ENCODE measurements around the gene LRP1-AS. TPM values are rescaled to one million over a fixed set of nuclear protein-coding genes. Genes with fewer than 3 reads are reported as not detected.
"Not testable (repeated sequence)": the region's sequence is repeated elsewhere in the genome, so short reads cannot be mapped to it uniquely, and the experiment has no call there.

The LRP1-AS gene
- total RNA-seq, 1 experiment from 2014 or later, result not detected

DNA sequence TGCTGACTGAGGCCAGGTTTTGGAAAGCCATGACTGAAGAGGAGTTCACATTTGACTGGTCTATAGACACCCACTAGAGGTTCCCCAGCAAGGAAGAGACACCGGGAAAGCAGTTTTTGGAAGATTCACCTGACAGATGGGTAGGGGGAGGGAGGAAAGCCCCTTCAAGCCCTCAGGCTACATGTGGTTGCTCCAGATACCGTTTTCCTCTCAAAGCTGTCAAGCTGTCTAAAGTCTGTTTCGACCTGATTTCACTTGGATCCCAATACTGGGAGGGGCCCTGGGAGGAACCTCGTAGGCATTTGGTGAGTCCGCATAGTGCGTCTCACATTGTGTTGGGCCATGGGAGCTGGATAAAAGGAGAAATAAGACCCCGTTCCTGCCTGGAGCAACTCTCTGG, 20.9 kb downstream of the LRP1-AS start:
- no TSS peak for BruUV-seq (replicated peaks)
- no peak for DNase-seq (ENCODE audit: unreplicated experiment)
- H3K9me3 Mint-ChIP-seq (ENCODE audit: unreplicated experiment), result no peaks in the 10 kb centered on the region
- peak overlapping the region; percentile 77 for H3K27ac Mint-ChIP-seq (ENCODE audit: low read depth, unreplicated experiment)
- H3K36me3 Mint-ChIP-seq (ENCODE audit: insufficient read depth, unreplicated experiment), result no peaks in the 10 kb centered on the region
- TF ChIP-seq, protein P1, sequence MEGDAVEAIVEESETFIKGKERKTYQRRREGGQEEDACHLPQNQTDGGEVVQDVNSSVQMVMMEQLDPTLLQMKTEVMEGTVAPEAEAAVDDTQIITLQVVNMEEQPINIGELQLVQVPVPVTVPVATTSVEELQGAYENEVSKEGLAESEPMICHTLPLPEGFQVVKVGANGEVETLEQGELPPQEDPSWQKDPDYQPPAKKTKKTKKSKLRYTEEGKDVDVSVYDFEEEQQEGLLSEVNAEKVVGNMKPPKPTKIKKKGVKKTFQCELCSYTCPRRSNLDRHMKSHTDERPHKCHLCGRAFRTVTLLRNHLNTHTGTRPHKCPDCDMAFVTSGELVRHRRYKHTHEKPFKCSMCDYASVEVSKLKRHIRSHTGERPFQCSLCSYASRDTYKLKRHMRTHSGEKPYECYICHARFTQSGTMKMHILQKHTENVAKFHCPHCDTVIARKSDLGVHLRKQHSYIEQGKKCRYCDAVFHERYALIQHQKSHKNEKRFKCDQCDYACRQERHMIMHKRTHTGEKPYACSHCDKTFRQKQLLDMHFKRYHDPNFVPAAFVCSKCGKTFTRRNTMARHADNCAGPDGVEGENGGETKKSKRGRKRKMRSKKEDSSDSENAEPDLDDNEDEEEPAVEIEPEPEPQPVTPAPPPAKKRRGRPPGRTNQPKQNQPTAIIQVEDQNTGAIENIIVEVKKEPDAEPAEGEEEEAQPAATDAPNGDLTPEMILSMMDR (IDR thresholded peaks at IDR 0.05; ENCODE audit: unreplicated experiment), result no peak
- POLR2A ChIA-PET, result interaction anchor here (0.8 to 6.5 kb wide), 9 partner anchors 15 to 116 kb away, joined by 3 to 111 read pairs (median 24); partner anchors contain the start of genes NAB2 and STAT6
- peaks cover 18% of the 10 kb centered on the region for H3K4me1 Mint-ChIP-seq (ENCODE audit: insufficient read depth, unreplicated experiment)
- H3K4me3 Mint-ChIP-seq (ENCODE audit: unreplicated experiment), result peak overlapping the region; percentile 86
- CTCF ChIA-PET, result interaction anchor here (0.5 to 19.4 kb wide), 12 partner anchors 8 to 368 kb away, joined by 3 to 530 read pairs (median 3); partner anchors contain the start of gene STAT6
- no peaks in the 10 kb centered on the region for H3K27me3 Mint-ChIP-seq (ENCODE audit: insufficient read depth, unreplicated experiment)
- intact Hi-C loops (cut with micrococcal nuclease), result no loop called here

- ChIA-PET CTCF (interaction anchor here (0.5 to 19.4 kb wide), 18 partner anchors 8 to 368 kb away, joined by 3 to 530 read pairs (median 5); partner anchors contain the start of genes NEMP1 and STAT6), POLR2A (interaction anchor here (0.8 to 6.5 kb wide), 10 partner anchors 14 to 117 kb away, joined by 3 to 111 read pairs (median 9); partner anchors contain the start of genes NEMP1, SHMT2 and STAT6)
- H3K4me3 Mint-ChIP-seq (ENCODE audit: unreplicated experiment), result peak overlapping the region; percentile 86
- no peaks in the 10 kb centered on the region for H3K27me3 Mint-ChIP-seq (ENCODE audit: insufficient read depth, unreplicated experiment)
- no peaks in the 10 kb centered on the region for H3K36me3 Mint-ChIP-seq (ENCODE audit: insufficient read depth, unreplicated experiment)
- no peaks in the 10 kb centered on the region for H3K9me3 Mint-ChIP-seq (ENCODE audit: unreplicated experiment)
- H3K27ac Mint-ChIP-seq (ENCODE audit: low read depth, unreplicated experiment), result no peak overlapping the region
- intact Hi-C loops (cut with micrococcal nuclease), result no loop called here
- H3K4me1 Mint-ChIP-seq (ENCODE audit: insufficient read depth, unreplicated experiment), result peaks cover 13% of the 10 kb centered on the region
- TF ChIP-seq, protein P1 (IDR thresholded peaks at IDR 0.05; ENCODE audit: unreplicated experiment), result no peak
- no TSS peak for BruUV-seq (replicated peaks)
- no peak for DNase-seq (ENCODE audit: unreplicated experiment)
Measured at GRCh38 chr12:57126061-57126460, 21.4 kb downstream of the LRP1-AS start.

DNA sequence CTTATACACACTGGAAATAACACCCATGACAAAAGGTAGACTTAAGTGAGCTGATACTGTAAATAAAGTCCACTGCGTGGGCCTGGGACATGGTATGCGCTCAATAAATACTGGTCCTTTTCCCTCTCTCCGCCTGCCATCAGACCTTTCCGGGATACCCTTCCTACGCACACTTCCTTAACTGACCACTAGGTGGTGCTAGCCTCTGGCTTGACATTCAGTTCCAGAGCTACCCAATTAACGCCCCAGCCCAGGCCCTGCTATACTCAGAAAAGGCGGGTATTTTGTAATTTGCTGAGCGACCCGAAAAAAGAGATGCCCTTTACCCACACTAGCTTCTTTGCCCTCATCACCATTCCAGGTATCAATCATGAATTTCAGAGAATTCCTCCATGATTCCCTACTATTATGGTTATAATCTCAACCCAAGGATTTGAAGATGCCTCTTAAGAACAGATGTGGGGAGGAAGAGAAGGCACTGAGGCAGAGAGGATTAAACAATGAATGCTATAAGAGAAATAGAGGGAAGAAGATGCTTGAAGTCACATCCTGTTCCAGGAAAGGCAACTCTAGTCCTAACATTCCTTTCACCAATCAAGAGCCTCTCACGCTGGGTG, 23.1 kb downstream of the LRP1-AS start:
- Mint-ChIP-seq H3K27ac (ENCODE audit: low read depth, unreplicated experiment) (no peak overlapping the region), H3K4me1 (ENCODE audit: insufficient read depth, unreplicated experiment) (peaks cover 11% of the 10 kb centered on the region), H3K4me3 (ENCODE audit: unreplicated experiment) (no peak overlapping the region), H3K27me3 (ENCODE audit: insufficient read depth, unreplicated experiment) (no peaks in the 10 kb centered on the region), H3K36me3 (ENCODE audit: insufficient read depth, unreplicated experiment) (no peaks in the 10 kb centered on the region), H3K9me3 (ENCODE audit: unreplicated experiment) (no peaks in the 10 kb centered on the region)
- ChIA-PET POLR2A (interaction anchor here (0.5 to 6.5 kb wide), 15 partner anchors 10 to 90 kb away, joined by 3 to 111 read pairs (median 5); partner anchors contain the start of genes NAB2 and STAT6), CTCF (interaction anchor here (0.6 to 19.4 kb wide), 36 partner anchors 9 to 980 kb away, joined by 3 to 530 read pairs (median 4); partner anchors contain the start of genes NEMP1, SHMT2 and STAT6)
- BruUV-seq (replicated peaks), result no TSS peak
- peak; percentile 85 for DNase-seq (ENCODE audit: unreplicated experiment)
- TF ChIP-seq, protein P1 (IDR thresholded peaks at IDR 0.05; ENCODE audit: unreplicated experiment), result peak; percentile 90
- intact Hi-C loops (cut with micrococcal nuclease), result loop anchor here (1.0 kb wide), 2 partner anchors 51 to 59 kb away; no protein-coding TSS in a partner anchor

DNA sequence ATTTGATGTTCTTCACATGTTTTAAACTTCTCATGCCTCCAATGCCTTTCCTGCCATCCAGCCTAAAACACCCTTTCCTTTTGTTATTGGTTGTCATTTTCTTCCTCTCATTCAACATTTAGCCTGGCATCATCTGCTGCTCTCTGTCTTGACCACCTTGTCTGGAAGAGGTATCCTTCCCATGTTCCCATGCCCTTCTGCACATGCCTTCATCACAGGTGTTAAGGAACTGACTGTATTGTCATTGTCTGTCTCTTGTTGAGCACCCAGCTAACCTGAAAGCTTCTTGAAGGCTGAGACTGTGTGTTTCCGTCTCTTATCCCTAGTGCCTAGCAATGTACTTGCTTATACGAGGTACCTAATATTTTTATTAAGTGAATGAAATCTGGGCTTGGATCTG, 23.6 kb downstream of the LRP1-AS start:
- H3K27ac Mint-ChIP-seq (ENCODE audit: low read depth, unreplicated experiment), result no peak overlapping the region
- TF ChIP-seq, protein P1 (IDR thresholded peaks at IDR 0.05; ENCODE audit: unreplicated experiment), result no peak
- H3K4me1 Mint-ChIP-seq (ENCODE audit: insufficient read depth, unreplicated experiment), result peaks cover 17% of the 10 kb centered on the region
- no peak for DNase-seq (ENCODE audit: unreplicated experiment)
- intact Hi-C loops (cut with micrococcal nuclease), result loop anchor here (1.0 kb wide), 2 partner anchors 51 to 59 kb away; no protein-coding TSS in a partner anchor
- H3K9me3 Mint-ChIP-seq (ENCODE audit: unreplicated experiment), result no peaks in the 10 kb centered on the region
- BruUV-seq (replicated peaks), result no TSS peak
- ChIA-PET CTCF (interaction anchor here (0.5 to 19.4 kb wide), 31 partner anchors 9 to 370 kb away, joined by 3 to 530 read pairs (median 5); partner anchors contain the start of genes NEMP1 and STAT6), POLR2A (interaction anchor here (0.6 to 6.5 kb wide), 12 partner anchors 11 to 90 kb away, joined by 3 to 111 read pairs (median 6); partner anchors contain the start of genes NAB2 and STAT6)
- no peaks in the 10 kb centered on the region for H3K27me3 Mint-ChIP-seq (ENCODE audit: insufficient read depth, unreplicated experiment)
- H3K36me3 Mint-ChIP-seq (ENCODE audit: insufficient read depth, unreplicated experiment), result no peaks in the 10 kb centered on the region
- H3K4me3 Mint-ChIP-seq (ENCODE audit: unreplicated experiment), result no peak overlapping the region

- ChIA-PET POLR2A (interaction anchor here (0.9 to 1.3 kb wide), 3 partner anchors 9 to 42 kb away, joined by 4 to 14 read pairs (median 5); partner anchors contain the start of gene STAT6), CTCF (interaction anchor here (1.2 to 19.4 kb wide), 4 partner anchors 9 to 119 kb away, joined by 3 to 530 read pairs (median 38); partner anchors contain the start of gene STAT6)
- H3K27me3 Mint-ChIP-seq (ENCODE audit: insufficient read depth, unreplicated experiment); H3K27ac Mint-ChIP-seq (ENCODE audit: low read depth, unreplicated experiment); intact Hi-C loops (cut with micrococcal nuclease); H3K4me3 Mint-ChIP-seq (ENCODE audit: unreplicated experiment); H3K36me3 Mint-ChIP-seq (ENCODE audit: insufficient read depth, unreplicated experiment); BruUV-seq (replicated peaks); DNase-seq (ENCODE audit: unreplicated experiment); H3K9me3 Mint-ChIP-seq (ENCODE audit: unreplicated experiment): not testable (repeated sequence)
- peaks cover 18% of the 10 kb centered on the region for H3K4me1 Mint-ChIP-seq (ENCODE audit: insufficient read depth, unreplicated experiment)
Measured at GRCh38 chr12:57120718-57121117, 26.7 kb downstream of the LRP1-AS start.

Data from MCF 10A (cell line).